ENCODE measurements around the gene UBE2K.
"Not testable (repeated sequence)": the region's sequence is repeated elsewhere in the genome, so short reads cannot be mapped to it uniquely, and the experiment has no call there.

The UBE2K gene

GRCh38 chr4:39697740-39698423, at the start of gene UBE2K:
TSS of gene UBE2K (plus strand) at chr4:39698136. CDS start at chr4:39698328, 192 bp downstream.
- DNase-seq, result peak; percentile 89

- no peak for DNase-seq
These were observed 49.7 kb upstream of the UBE2K start for GRCh38 chr4:39648213-39648612.

- no peak for DNase-seq
These were observed 48.9 kb upstream of the UBE2K start for GRCh38 chr4:39648827-39649558.

DNA sequence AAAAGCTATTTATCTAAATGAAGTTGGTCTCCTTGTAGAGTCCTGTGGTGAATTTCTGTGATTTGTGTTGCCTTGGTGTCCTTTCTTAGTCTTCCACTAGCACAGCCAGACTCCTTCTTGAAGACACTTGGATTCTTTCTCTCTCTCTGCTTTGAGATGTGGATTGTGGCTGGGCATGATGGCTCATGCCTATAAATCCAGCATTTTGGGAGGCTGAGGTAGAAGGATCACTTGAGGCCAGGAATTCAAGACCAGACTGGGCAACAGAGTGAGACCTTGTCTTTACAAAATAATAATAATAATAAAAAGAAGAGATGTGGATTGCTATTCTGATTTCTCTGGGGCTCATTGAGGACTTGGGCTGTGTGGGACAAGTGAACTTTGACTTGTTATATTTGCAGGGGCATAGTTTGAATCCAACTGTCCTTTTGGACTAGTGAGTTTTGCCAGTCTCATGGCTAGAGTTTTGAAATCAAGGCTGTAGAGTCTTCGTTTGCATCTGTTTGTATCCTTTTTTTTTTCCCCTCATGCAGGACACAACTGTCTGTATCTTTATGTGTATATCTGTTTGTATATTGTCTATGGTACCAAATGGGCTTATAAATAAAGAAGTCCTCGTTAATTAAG, 48.2 kb upstream of the UBE2K start:
- DNase-seq, result no peak

DNA sequence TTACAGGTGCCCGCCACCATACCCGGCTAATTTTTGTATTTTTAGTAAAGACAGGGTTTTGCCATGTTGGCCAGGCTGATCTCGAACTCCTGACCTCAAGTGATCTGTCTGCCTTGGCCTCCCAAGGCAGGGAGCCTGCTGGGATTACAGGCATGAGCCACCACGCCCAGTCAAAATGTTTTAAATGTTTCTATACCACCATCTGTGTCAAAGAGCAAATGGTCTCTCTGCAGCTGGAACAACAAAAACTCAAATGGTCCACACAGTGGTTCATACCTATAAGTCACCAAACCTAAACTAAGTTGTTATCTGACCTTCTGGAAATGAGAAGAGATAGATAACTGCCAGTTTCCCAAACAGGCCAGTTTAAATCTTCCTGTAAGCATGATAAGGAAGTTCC, 46.4 kb upstream of the UBE2K start:
- not testable (repeated sequence) for DNase-seq

DNA sequence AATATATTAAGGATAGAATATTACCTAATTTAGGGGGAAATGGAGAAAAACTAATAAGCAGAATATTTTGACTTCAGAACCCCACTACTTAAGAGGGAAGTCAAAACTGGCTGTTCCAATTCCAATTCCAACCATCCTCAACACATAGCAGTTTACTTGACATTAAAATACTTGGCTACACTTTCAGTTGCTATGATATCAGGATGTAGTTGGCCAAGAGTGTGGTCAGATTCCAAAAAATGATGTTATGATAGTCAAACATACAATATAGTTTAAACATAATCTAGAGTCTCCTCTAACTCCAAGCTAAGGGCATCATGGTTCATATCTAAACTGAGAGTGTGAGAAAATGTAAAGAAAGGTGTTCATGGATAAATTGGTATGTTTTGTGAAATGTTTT, 42.7 kb upstream of the UBE2K start:
- no peak for DNase-seq

DNA sequence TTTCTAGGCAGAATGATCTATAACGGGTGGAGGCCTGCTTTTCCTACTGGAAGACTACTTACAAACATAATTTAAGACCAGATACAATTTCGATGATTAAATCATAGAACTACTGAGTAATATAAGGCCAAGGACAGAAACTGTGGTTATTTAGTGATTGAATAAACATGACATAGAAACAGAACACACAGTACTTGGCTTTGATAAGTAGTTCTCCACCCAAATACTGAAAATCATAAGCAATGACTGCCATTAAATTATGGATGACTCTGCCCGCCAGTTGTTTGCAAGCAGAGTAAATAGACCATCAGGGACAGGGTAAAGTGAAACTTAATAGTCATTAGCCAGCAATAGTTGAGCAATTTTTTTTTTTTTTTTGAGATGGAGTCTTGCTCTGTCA, 42.1 kb upstream of the UBE2K start:
- DNase-seq, result no peak

GRCh38 chr4:39656638-39657037, 41.3 kb upstream of the UBE2K start:
- not testable (repeated sequence) for DNase-seq

DNA sequence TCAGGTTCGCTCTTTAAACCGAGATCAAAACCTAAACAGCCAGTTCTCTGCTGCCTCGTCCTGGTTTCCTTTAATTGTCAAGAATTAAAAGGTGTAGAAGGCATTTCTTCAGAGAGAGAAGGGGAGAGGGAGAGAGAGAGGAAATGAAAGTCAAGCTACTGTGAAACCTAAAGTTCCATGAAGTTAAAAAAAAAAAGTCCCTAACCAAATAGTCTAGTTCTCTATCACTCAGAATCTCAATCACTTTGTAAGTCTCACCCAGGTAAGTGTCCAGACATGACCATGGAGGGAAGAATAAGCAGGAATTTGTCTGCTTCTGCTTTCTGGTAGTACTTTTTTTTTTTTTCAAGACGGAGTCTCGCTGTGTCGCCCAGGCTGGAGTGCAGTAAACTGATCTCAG, 40.5 kb upstream of the UBE2K start:
- no peak for DNase-seq

DNA sequence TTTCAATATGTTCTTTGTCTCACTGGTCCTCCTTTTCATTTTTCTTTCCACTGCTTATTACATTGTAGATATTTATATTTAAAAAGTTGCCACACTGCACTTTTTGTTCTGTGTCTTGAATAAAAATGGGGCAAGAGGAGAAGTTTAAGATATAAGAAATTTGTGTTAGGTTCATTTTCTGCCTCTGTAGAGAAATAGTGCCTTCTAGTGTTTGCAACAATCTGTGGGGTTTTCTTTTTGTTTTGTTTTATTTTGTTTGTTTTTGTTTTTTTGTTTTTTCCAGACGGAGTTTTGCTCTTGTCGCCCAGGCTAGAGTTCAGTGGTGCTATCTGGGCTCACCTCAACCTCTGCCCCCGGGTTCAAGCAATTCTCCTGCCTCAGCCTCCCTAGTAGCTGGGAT, 39.2 kb upstream of the UBE2K start:
- no peak for DNase-seq

GRCh38 chr4:39660045-39660444, 37.9 kb upstream of the UBE2K start:
- DNase-seq, result no peak

GRCh38 chr4:39660757-39661156, 37.2 kb upstream of the UBE2K start:
- no peak for DNase-seq

- no peak for DNase-seq
These were observed 35.3 kb upstream of the UBE2K start for GRCh38 chr4:39662683-39663082.

- no peak for DNase-seq
These were observed 32.9 kb upstream of the UBE2K start for GRCh38 chr4:39664828-39665731.

DNA sequence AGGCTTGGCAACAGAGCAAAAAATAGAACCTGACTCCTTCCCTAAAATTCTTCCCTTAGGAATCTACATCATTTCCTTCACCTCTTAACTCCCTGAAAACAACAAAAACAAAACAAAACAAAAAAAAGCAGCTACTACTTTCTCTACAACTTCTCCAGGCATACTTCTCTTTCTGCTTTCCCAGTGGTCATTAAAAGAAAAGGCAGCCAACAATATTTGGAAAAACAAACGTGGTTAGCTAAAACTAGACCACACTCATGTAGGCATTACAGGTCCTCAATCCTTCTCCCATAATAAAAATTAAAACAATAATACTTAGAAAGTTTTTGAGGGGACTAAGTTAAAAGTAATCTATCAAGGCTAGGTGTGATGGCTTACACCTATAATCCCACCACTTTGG, 30.2 kb upstream of the UBE2K start:
- DNase-seq, result no peak

DNA sequence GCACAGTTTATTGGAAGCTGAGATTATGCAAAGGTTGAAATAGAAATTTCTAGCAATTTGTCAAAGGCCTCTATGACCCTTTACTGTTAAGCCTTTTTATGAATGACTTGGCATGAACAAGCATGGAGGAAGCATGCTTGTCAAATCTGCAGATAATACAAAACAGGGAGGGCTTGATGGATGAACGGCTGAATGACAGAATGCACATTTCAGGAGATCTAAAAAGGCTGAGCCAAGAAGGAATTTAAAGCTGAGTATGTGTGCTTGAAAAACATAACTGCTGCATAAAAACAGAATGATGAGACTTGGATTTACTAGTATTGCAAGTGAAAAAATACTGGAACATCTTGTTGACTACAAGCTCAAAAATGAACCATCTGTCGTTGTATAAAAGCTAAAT, 29.0 kb upstream of the UBE2K start:
- DNase-seq, result no peak

- DNase-seq, result not testable (repeated sequence)
These were observed 27.6 kb upstream of the UBE2K start for GRCh38 chr4:39670296-39670695.

DNA sequence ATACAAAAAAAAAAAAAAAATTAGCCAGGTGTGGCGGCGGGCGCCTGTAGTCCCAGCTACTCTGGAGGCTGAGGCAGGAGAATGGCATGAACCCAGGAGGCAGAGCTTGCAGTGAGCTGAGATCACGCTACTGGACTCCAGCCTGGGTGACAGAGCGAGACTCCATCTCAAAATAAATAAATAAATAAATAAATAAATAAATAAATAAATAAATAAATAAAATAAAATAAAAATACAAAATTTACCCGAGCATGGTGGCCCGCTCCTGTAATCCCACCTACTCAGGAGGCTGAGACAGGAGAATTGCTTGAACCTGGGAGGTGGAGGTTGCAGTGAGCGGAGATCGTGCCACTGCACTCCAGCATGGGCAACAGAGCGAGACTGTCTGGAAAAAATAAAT, 22.3 kb upstream of the UBE2K start:
- DNase-seq, result not testable (repeated sequence)

DNA sequence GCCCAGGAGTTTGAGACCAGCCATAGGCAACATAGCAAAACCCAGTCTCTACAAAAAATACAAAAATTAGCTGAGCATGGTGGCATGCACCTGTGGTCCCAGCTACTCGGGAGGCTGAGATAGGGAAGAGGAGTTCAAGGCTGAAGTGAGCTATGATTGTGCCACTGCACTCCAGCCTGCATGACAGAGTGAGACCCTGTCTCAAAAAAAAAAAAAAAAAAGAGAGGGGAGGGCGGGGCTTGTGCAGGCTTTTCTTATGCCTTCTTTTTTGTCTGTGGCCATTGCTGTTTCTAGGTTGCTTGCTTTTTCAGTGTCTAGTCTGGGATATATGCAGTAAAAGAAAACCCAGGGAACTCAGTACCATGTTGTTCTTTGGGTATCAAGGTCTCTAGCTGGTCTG, 16.9 kb upstream of the UBE2K start:
- DNase-seq, result not testable (repeated sequence)

DNA sequence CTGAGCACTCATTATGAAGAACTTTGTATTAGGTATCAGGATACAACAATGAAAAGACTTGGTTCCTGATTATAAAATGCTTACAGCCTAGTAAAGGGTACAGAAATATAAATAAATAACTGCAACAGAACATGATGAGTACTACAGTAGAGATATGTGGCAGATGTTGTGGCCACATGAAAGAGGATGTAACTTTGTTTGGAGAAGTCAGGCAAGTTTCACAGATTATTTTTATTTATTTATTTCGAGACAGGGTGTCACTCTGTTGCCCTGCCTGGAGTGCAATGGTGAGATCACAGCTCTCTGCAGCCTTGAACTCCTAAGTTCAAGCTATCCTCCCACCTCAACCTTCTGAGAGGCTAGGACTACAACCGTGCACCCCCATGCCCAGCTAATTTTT, 15.8 kb upstream of the UBE2K start:
- no peak for DNase-seq

GRCh38 chr4:39685990-39686389, 11.9 kb upstream of the UBE2K start:
- DNase-seq, result no peak

- no peak for DNase-seq
These were observed 10.9 kb upstream of the UBE2K start for GRCh38 chr4:39687014-39687413.

DNA sequence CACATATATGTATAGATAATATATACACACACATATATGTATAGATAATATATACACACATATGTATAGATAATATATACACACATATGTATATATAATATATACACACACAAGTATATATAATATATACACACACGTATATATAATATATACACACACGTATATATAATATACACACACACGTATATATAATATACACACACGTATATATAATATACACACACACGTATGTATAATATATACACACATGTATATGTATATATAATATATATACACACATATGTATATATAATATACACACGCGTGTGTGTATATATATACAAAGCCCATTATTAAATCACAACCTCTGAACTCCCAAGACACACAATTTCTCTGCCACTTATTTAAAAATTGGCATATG, 8.0 kb upstream of the UBE2K start:
- DNase-seq, result no peak

Measured in RPMI8226 (cell line).